ENCODE measurements around the gene CHTF8. TPM values are rescaled to one million over a fixed set of nuclear protein-coding genes. Genes with fewer than 3 reads are reported as not detected.

Gene CHTF8
- total RNA-seq, 1 donor from 2014 or later: 86.4 TPM

DNA sequence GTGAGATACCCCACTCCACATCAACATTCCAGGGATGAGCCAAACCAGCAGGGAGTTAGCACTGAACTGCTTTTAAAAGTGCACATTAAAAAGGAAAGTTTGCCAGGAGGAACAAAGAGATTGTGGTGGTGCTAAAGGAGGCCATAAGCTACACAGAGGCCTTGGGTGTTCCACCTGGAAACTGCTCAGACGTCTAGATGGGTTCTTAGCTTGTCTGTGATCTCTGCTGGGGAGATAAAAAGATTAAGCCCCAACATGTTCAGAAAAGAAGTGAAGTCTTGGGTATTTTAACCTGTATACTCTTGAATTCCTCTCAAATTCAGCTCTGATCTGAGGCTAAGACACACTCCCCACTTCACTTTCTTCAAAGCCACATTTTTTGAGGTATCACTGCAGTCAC is 16.6 kb downstream of the CHTF8 start:
- Histone ChIP-seq H3K4me1 (ENCODE audit: insufficient read depth, low read length) (no peaks in the 10 kb centered on the region), H2AFZ (ENCODE audit: low read depth, low read length) (no peak overlapping the region), H3K9ac (ENCODE audit: low read length) (no peak overlapping the region), H3K36me3 (ENCODE audit: insufficient read depth, low read length) (peaks cover 15% of the 10 kb centered on the region), H3K4me3 (ENCODE audit: insufficient read depth, low read depth, low read length) (no peak overlapping the region), H3K4me2 (ENCODE audit: low read length) (no peak overlapping the region), H4K20me1 (ENCODE audit: insufficient read depth, low read length) (peaks cover 77% of the 10 kb centered on the region), H3K9me3 (ENCODE audit: insufficient read depth, low read depth, low read length) (no peaks in the 10 kb centered on the region), H3K27ac (ENCODE audit: low read depth, low read length) (no peak overlapping the region), H3K27me3 (ENCODE audit: insufficient read depth, low read length) (no peaks in the 10 kb centered on the region), H3K79me2 (ENCODE audit: insufficient read depth, low read length) (peaks cover 3% of the 10 kb centered on the region)
- Mint-ChIP-seq H3K27ac (ENCODE audit: unreplicated experiment) (no peak overlapping the region), H3K36me3 (ENCODE audit: low read depth, unreplicated experiment) (peaks cover 37% of the 10 kb centered on the region), H3K27me3 (ENCODE audit: low read depth, unreplicated experiment) (no peaks in the 10 kb centered on the region), H3K4me1 (ENCODE audit: low read depth, unreplicated experiment) (no peaks in the 10 kb centered on the region), H3K9me3 (ENCODE audit: unreplicated experiment) (no peaks in the 10 kb centered on the region), H3K4me3 (ENCODE audit: unreplicated experiment) (no peak overlapping the region)
- no peak for DNase-seq (ENCODE audit: low read depth)
- FAIRE-seq: no peak
- TF ChIP-seq, protein P1, sequence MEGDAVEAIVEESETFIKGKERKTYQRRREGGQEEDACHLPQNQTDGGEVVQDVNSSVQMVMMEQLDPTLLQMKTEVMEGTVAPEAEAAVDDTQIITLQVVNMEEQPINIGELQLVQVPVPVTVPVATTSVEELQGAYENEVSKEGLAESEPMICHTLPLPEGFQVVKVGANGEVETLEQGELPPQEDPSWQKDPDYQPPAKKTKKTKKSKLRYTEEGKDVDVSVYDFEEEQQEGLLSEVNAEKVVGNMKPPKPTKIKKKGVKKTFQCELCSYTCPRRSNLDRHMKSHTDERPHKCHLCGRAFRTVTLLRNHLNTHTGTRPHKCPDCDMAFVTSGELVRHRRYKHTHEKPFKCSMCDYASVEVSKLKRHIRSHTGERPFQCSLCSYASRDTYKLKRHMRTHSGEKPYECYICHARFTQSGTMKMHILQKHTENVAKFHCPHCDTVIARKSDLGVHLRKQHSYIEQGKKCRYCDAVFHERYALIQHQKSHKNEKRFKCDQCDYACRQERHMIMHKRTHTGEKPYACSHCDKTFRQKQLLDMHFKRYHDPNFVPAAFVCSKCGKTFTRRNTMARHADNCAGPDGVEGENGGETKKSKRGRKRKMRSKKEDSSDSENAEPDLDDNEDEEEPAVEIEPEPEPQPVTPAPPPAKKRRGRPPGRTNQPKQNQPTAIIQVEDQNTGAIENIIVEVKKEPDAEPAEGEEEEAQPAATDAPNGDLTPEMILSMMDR (IDR thresholded peaks at IDR 0.05; ENCODE audit: insufficient read depth, low read depth, low read length): no peak
- no peak for TF ChIP-seq EZH2 (IDR thresholded peaks at IDR 0.05; ENCODE audit: insufficient read depth, low read length)

DNA sequence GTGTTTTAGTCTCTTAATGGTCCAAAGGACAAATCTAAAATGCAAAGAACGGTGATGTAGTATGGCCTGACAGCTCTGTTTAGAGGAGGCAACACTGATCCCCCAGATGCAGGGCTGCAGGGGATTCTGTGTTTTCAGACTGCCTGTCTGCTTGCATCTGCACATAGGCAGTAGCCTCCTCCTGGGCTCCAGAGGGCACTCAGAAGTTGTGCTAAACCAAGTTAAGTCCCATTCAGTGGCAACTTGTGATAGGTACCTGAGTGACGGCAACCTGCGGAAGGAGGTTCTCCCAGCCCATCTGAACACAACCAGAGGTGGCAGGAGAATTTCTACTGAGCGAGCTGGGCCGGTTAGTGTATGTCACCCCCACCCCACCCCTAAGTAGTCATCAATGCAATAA is 17.0 kb downstream of the CHTF8 start:
- Histone ChIP-seq H3K9ac (ENCODE audit: low read length) (no peak overlapping the region), H3K4me2 (ENCODE audit: low read length) (no peak overlapping the region), H3K4me3 (ENCODE audit: insufficient read depth, low read depth, low read length) (no peak overlapping the region), H3K36me3 (ENCODE audit: insufficient read depth, low read length) (peaks cover 13% of the 10 kb centered on the region), H3K27ac (ENCODE audit: low read depth, low read length) (no peak overlapping the region), H2AFZ (ENCODE audit: low read depth, low read length) (no peak overlapping the region), H3K79me2 (ENCODE audit: insufficient read depth, low read length) (peaks cover 3% of the 10 kb centered on the region), H3K4me1 (ENCODE audit: insufficient read depth, low read length) (no peaks in the 10 kb centered on the region), H3K9me3 (ENCODE audit: insufficient read depth, low read depth, low read length) (no peaks in the 10 kb centered on the region), H4K20me1 (ENCODE audit: insufficient read depth, low read length) (peaks cover 72% of the 10 kb centered on the region), H3K27me3 (ENCODE audit: insufficient read depth, low read length) (no peaks in the 10 kb centered on the region)
- Mint-ChIP-seq H3K4me1 (ENCODE audit: low read depth, unreplicated experiment) (no peaks in the 10 kb centered on the region), H3K27me3 (ENCODE audit: low read depth, unreplicated experiment) (no peaks in the 10 kb centered on the region), H3K4me3 (ENCODE audit: unreplicated experiment) (no peak overlapping the region), H3K27ac (ENCODE audit: unreplicated experiment) (no peak overlapping the region), H3K9me3 (ENCODE audit: unreplicated experiment) (no peaks in the 10 kb centered on the region), H3K36me3 (ENCODE audit: low read depth, unreplicated experiment) (peaks cover 38% of the 10 kb centered on the region)
- TF ChIP-seq, protein P1 (IDR thresholded peaks at IDR 0.05; ENCODE audit: insufficient read depth, low read depth, low read length): no peak
- no peak for TF ChIP-seq EZH2 (IDR thresholded peaks at IDR 0.05; ENCODE audit: insufficient read depth, low read length)
- no peak for DNase-seq (ENCODE audit: low read depth)
- no peak for FAIRE-seq

DNA sequence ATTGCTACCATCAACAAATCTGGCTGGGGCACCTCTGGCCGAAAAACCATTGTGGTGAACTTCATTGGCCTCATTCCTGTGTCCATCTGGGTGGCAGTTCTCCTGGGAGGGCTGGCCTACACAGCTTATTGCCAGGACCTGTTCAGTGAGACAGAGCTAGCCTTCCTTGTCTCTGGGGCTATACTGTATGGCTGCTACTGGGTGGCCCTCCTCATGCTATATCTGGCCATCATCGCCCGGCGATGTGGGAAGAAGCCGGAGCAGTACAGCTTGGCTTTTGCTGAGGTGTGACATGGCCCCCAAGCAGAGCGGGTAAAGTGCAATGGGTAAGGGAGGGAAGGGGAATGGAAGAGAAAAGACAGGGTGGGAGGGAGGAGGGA is 17.4 kb downstream of the CHTF8 start:
- Mint-ChIP-seq H3K4me1 (ENCODE audit: low read depth, unreplicated experiment) (no peaks in the 10 kb centered on the region), H3K36me3 (ENCODE audit: low read depth, unreplicated experiment) (peaks cover 34% of the 10 kb centered on the region), H3K9me3 (ENCODE audit: unreplicated experiment) (no peaks in the 10 kb centered on the region), H3K4me3 (ENCODE audit: unreplicated experiment) (no peak overlapping the region), H3K27me3 (ENCODE audit: low read depth, unreplicated experiment) (no peaks in the 10 kb centered on the region), H3K27ac (ENCODE audit: unreplicated experiment) (no peak overlapping the region)
- Histone ChIP-seq H3K4me3 (ENCODE audit: insufficient read depth, low read depth, low read length) (no peak overlapping the region), H2AFZ (ENCODE audit: low read depth, low read length) (no peak overlapping the region), H3K27me3 (ENCODE audit: insufficient read depth, low read length) (no peaks in the 10 kb centered on the region), H3K9me3 (ENCODE audit: insufficient read depth, low read depth, low read length) (no peaks in the 10 kb centered on the region), H3K4me1 (ENCODE audit: insufficient read depth, low read length) (no peaks in the 10 kb centered on the region), H3K9ac (ENCODE audit: low read length) (no peak overlapping the region), H3K36me3 (ENCODE audit: insufficient read depth, low read length) (peaks cover 11% of the 10 kb centered on the region), H3K79me2 (ENCODE audit: insufficient read depth, low read length) (peaks cover 3% of the 10 kb centered on the region), H3K4me2 (ENCODE audit: low read length) (no peak overlapping the region), H4K20me1 (ENCODE audit: insufficient read depth, low read length) (peaks cover 68% of the 10 kb centered on the region), H3K27ac (ENCODE audit: low read depth, low read length) (no peak overlapping the region)
- DNase-seq (ENCODE audit: low read depth) (no peak), FAIRE-seq (no peak)
- no peak for TF ChIP-seq EZH2 (IDR thresholded peaks at IDR 0.05; ENCODE audit: insufficient read depth, low read length)
- TF ChIP-seq, protein P1 (IDR thresholded peaks at IDR 0.05; ENCODE audit: insufficient read depth, low read depth, low read length): no peak
